GM12878 (cell line): ENCODE results near the gene C5AR2. TPM values are rescaled to one million over a fixed set of nuclear protein-coding genes. Genes with fewer than 3 reads are reported as not detected.

Experiments used
- ATAC-seq: fragments of 200-7000 bp; cut with Tn5 transposase; 3 replicates; pipeline ENCODE4 v1.9.1; 2020; ENCODE audit warnings: mild to moderate bottlenecking, moderate library complexity
- BruUV-seq: library from RNA; stranded (reverse); fragments of 400-500 nt; replicated peaks from 2 replicates; lab custom pipeline; 2021; lab: Mats Ljungman, UMichigan
- CTCF ChIA-PET: fragments of 300-600 bp; sonication (Branson Sonifier 250); formaldehyde crosslinking; extraction: SDS; loops from one replicate; lab custom pipeline; 2021; ENCODE audit warnings: inconsistent platforms; lab: Yijun Ruan, JAX
- POLR2A ChIA-PET: fragments of 350-600 bp; formaldehyde crosslinking; extraction: SDS; loops from one replicate; lab custom pipeline; 2021; ENCODE audit warnings: inconsistent platforms; lab: Charles Lee
- RAD21 ChIA-PET: fragments of 300-600 bp; sonication (Branson Sonifier 250); formaldehyde crosslinking; loops from one replicate; lab custom pipeline; 2023; ENCODE audit warnings: antibody characterized with exemption; ENCODE audit not compliant: unreplicated experiment; lab: Charles Lee
- SMC1A ChIA-PET: fragments of 300-600 bp; sonication (Branson Sonifier 250); formaldehyde crosslinking; loops from one replicate; lab custom pipeline; 2023; ENCODE audit not compliant: unreplicated experiment, uncharacterized antibody; lab: Charles Lee
- DNase-seq: peaks from one replicate; pipeline ENCODE4 v3.0.0-alpha.2; 2011; ENCODE audit warnings: low read depth, low spot score
- FAIRE-seq: peaks from 3 replicates; lab custom pipeline; 2011; peaks lifted over from hg19 to GRCh38; lab: Jason Lieb, UNC
- H2AFZ ChIP-seq: 2 replicates; pipeline ENCODE4 v1.6.0; 2011; ENCODE audit warnings: low read depth, low read length, control low read depth; ENCODE audit not compliant: control insufficient read depth
- H3K27ac ChIP-seq: 2 replicates; pipeline ENCODE4 v1.5.1; 2011; ENCODE audit warnings: control low read depth; ENCODE audit not compliant: control insufficient read depth, insufficient read depth
- H3K27me3 ChIP-seq, 2 experiments: replicated peaks in 1 of 2; 2 replicates each; pipeline versions ENCODE4 v1.6.0 to v1.6.1; 2011; ENCODE audit warnings: low read length in 1 of 2; ENCODE audit not compliant: control insufficient read depth in 2 of 2, insufficient read depth in 2 of 2
- H3K36me3 ChIP-seq, 2 experiments: 2 replicates each; pipeline ENCODE4 v1.5.1; 2011; ENCODE audit warnings: low read length in 1 of 2; ENCODE audit not compliant: control insufficient read depth in 2 of 2, insufficient read depth in 2 of 2
- H3K4me1 ChIP-seq: 2 replicates; pipeline ENCODE4 v1.6.1; 2011; ENCODE audit warnings: mild to moderate bottlenecking, low read length, moderate library complexity, mixed read lengths; ENCODE audit not compliant: control insufficient read depth, insufficient read depth
- H3K4me2 ChIP-seq: 2 replicates; pipeline ENCODE4 v1.6.0; 2011; ENCODE audit warnings: control low read depth; ENCODE audit not compliant: control insufficient read depth, insufficient read depth
- H3K4me3 ChIP-seq: fragments of 200-600 bp; sonication (generic); 2 replicates; pipeline ENCODE4 v1.5.1; 2016
- H3K79me2 ChIP-seq: 2 replicates; pipeline ENCODE4 v1.6.0; 2011; ENCODE audit warnings: low read length; ENCODE audit not compliant: control insufficient read depth, insufficient read depth
- H3K9ac ChIP-seq: 2 replicates; pipeline ENCODE4 v1.8.0; 2011; ENCODE audit warnings: low read length, control low read depth, mixed read lengths; ENCODE audit not compliant: control insufficient read depth, insufficient read depth
- H3K9me3 ChIP-seq: replicated peaks from 3 replicates; pipeline ENCODE4 v1.5.1; 2011; ENCODE audit warnings: mild to moderate bottlenecking, low read length; ENCODE audit not compliant: control insufficient read depth, insufficient read depth
- H4K20me1 ChIP-seq: 2 replicates; pipeline ENCODE4 v1.6.0; 2011; ENCODE audit not compliant: control insufficient read depth, insufficient read depth
- CBFB ChIP-seq: IDR thresholded peaks from 2 replicates; pipeline ENCODE4 v1.6.1; 2016; ENCODE audit warnings: antibody characterized with exemption, low read depth
- FOS ChIP-seq: IDR thresholded peaks from 3 replicates; pipeline ENCODE4 v1.6.1; 2011; ENCODE audit warnings: borderline replicate concordance; ENCODE audit not compliant: insufficient read length; ENCODE audit errors: extremely low read depth
- HDAC2 ChIP-seq: fragments of 200-600 bp; sonication (generic); IDR thresholded peaks from 2 replicates; pipeline ENCODE4 v1.6.1; 2017
- MTA2 ChIP-seq: fragments of 450-650 bp; IDR thresholded peaks from 2 replicates; pipeline ENCODE4 v1.6.1; 2016; ENCODE audit warnings: low read depth, mild to moderate bottlenecking, moderate library complexity
- MTA3 ChIP-seq: IDR thresholded peaks from 2 replicates; pipeline ENCODE4 v1.6.1; 2012; ENCODE audit warnings: low read length, inconsistent platforms, borderline replicate concordance
- NFYB ChIP-seq: IDR thresholded peaks from 2 replicates; pipeline ENCODE4 v1.6.1; 2011; ENCODE audit warnings: low read depth, mild to moderate bottlenecking, low read length, improper control_type of control experiment, moderate library complexity; ENCODE audit not compliant: insufficient read depth
- POLR2AphosphoS5 ChIP-seq: IDR thresholded peaks from 2 replicates; pipeline ENCODE4 v1.6.1; 2011; ENCODE audit warnings: mild to moderate bottlenecking, low read length, inconsistent platforms
- YY1 ChIP-seq: IDR thresholded peaks from 2 replicates; pipeline ENCODE4 v1.6.1; 2011; ENCODE audit warnings: low read depth, mild to moderate bottlenecking, low read length
- ZBED1 ChIP-seq: IDR thresholded peaks from 2 replicates; pipeline ENCODE4 v1.6.1; 2016; ENCODE audit warnings: borderline replicate concordance
- ZNF384 ChIP-seq: IDR thresholded peaks from 2 replicates; pipeline ENCODE4 v1.6.1; 2012; ENCODE audit warnings: low read depth, mild to moderate bottlenecking, low read length, improper control_type of control experiment, borderline replicate concordance
- WGBS: methylation state at CpG from one replicate; pipeline ENCODE4 v1.1.6; 2016; ENCODE audit warnings: low lambda C conversion rate; ENCODE audit not compliant: insufficient replicate concordance, insufficient coverage; ENCODE audit errors: missing lambda C conversion rate; 5-methylcytosine and 5-hydroxymethylcytosine counted together
- in situ Hi-C: fragments of 300-500 bp; cut with MboI; formaldehyde crosslinking; loops from 9 replicates; pipeline ENCODE4 v1.14.3; 2018; ENCODE audit warnings: mixed read lengths
- intact Hi-C: fragments of 100-400 bp; cut with micrococcal nuclease; formaldehyde crosslinking; loops from one replicate; pipeline ENCODE4 v1.14.2; 2022; ENCODE audit not compliant: unreplicated experiment
- polyA plus RNA-seq, 11 experiments: library from polyadenylated mRNA; depleted of rRNA in 4 of 11; unstranded in 6 of 11; stranded (reverse) in 5 of 11; fragments of >200 nt; fragmentation: Nextera tagmentation in 4 of 11; fragmentation: Illumina TruSeq in 1 of 11; extraction: Ambion mirVana in 4 of 11; extraction: Trizol in 1 of 11; gene quantifications; 1 replicate in 1 of 11; 2 replicates in 10 of 11; pipeline versions ENCODE4 v1.2.1 to v1.2.3, GENCODE V29; 2011 to 2016; ENCODE audit warnings: inconsistent platforms in 2 of 11, missing spikeins in 2 of 11, low read depth in 1 of 11
- total RNA-seq, 4 experiments: library from RNA; depleted of rRNA in 3 of 4; stranded (reverse); fragments of >200 nt in 3 of 4; fragmentation: Illumina TruSeq in 1 of 4; extraction: Trizol in 1 of 4; gene quantifications; 2 replicates each; pipeline versions ENCODE4 v1.2.1 to v1.2.3, GENCODE V29; 2013 to 2021
- TF ChIP-seq, protein P1 (sequence below): fragments of 150-350 bp; IDR thresholded peaks from 2 replicates; pipeline ENCODE4 v1.6.1; 2014; ENCODE audit warnings: mild to moderate bottlenecking, low read depth, low read length

The C5AR2 gene
- total and polyA plus RNA-seq, 10 of the 15 experiments (the other 5 are each of a cell fraction or from before 2014, with no cell fraction given) = 0.01 TPM; not detected in 9

DNA sequence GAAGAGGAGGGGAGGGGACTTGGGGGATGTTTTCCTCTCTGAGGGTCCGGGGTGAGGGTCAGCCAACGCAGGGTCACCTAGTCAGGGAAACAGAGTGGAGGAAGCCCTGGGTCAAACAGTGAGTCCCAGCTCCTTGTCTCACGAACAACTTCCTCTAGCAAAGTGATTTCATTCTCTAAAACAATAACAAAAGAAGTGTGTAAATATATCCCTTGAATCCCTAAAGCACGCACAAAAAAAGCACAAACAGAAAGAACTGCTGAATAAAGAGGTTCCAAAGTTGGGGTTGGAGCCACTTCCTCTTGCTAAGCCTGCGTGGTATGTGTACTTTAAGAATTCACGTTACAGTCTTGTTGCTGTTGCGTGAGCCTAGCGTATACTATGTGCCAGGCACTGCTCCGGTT is 1.5 kb upstream of the C5AR2 start (continued):
- TF ChIP-seq, protein P1, sequence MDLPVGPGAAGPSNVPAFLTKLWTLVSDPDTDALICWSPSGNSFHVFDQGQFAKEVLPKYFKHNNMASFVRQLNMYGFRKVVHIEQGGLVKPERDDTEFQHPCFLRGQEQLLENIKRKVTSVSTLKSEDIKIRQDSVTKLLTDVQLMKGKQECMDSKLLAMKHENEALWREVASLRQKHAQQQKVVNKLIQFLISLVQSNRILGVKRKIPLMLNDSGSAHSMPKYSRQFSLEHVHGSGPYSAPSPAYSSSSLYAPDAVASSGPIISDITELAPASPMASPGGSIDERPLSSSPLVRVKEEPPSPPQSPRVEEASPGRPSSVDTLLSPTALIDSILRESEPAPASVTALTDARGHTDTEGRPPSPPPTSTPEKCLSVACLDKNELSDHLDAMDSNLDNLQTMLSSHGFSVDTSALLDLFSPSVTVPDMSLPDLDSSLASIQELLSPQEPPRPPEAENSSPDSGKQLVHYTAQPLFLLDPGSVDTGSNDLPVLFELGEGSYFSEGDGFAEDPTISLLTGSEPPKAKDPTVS = no peak
- TF ChIP-seq POLR2AphosphoS5 (no peak), FOS (no peak), HDAC2 (no peak), ZBED1 (no peak), MTA2 (no peak), YY1 (no peak)

DNA sequence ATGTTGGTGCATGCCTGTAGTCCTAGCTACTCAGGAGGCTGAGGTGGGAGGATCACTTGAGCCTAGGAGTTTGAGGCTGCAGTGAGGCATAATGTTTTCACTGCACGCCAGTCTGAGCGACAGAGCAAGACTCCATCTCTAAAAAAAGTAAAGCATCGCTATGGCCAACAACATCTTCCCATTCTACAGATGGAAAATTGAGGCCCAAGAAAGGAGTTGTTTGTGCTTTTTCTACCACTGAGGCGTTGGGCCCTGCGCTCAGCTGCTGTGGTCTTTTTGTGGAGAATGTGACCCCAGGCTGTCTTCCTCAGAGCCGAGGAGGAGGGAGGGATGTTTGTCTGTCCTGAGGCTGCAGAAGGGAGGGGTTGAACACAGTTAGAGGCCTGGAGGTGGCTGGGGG is 485 bp upstream of the C5AR2 start:
- no TSS peak for BruUV-seq

More for the DNA sequence above, 485 bp upstream of the C5AR2 start:
- no peak for TF ChIP-seq MTA3
- no peak for TF ChIP-seq NFYB
- no peak for TF ChIP-seq ZNF384
- TF ChIP-seq CBFB = no peak
- intact Hi-C loops = no loop called here
- Histone ChIP-seq H3K36me3 (no peaks in the 10 kb centered on the region), H3K27ac (no peak overlapping the region), H3K4me3 (no peak overlapping the region), H3K9ac (no peak overlapping the region), H3K9me3 (no peaks in the 10 kb centered on the region), H4K20me1 (no peaks in the 10 kb centered on the region), H3K79me2 (no peaks in the 10 kb centered on the region), H3K4me2 (no peak overlapping the region), H3K27me3 (no peaks in the 10 kb centered on the region), H3K4me1 (no peaks in the 10 kb centered on the region), H2AFZ (no peak overlapping the region)
- in situ Hi-C loops = no loop called here
- RAD21 ChIA-PET = no interaction called here
- no peak for DNase-seq
- CTCF ChIA-PET = no interaction called here
- no peak for ATAC-seq
- SMC1A ChIA-PET = no interaction called here
- WGBS = 40% methylated on average over 6 of the region's 6 CpGs
- POLR2A ChIA-PET = no interaction called here
- FAIRE-seq = no peak
